GM12878 (cell line): Measurements from ENCODE around the gene FTO. TPM values are rescaled to one million over a fixed set of nuclear protein-coding genes. Genes with fewer than 3 reads are reported as not detected.

Experiments used
- ATAC-seq: fragments of 200-7000 bp; cut with Tn5 transposase; 3 replicates; pipeline ENCODE4 v1.9.1; 2020; ENCODE audit warnings: mild to moderate bottlenecking, moderate library complexity
- BruUV-seq: library from RNA; stranded (reverse); fragments of 400-500 nt; replicated peaks from 2 replicates; lab custom pipeline; 2021; lab: Mats Ljungman, UMichigan
- CTCF ChIA-PET: fragments of 300-600 bp; sonication (Branson Sonifier 250); formaldehyde crosslinking; extraction: SDS; loops from one replicate; lab custom pipeline; 2021; ENCODE audit warnings: inconsistent platforms; lab: Yijun Ruan, JAX
- POLR2A ChIA-PET: fragments of 350-600 bp; formaldehyde crosslinking; extraction: SDS; loops from one replicate; lab custom pipeline; 2021; ENCODE audit warnings: inconsistent platforms; lab: Charles Lee
- RAD21 ChIA-PET: fragments of 300-600 bp; sonication (Branson Sonifier 250); formaldehyde crosslinking; loops from one replicate; lab custom pipeline; 2023; ENCODE audit warnings: antibody characterized with exemption; ENCODE audit not compliant: unreplicated experiment; lab: Charles Lee
- SMC1A ChIA-PET: fragments of 300-600 bp; sonication (Branson Sonifier 250); formaldehyde crosslinking; loops from one replicate; lab custom pipeline; 2023; ENCODE audit not compliant: unreplicated experiment, uncharacterized antibody; lab: Charles Lee
- DNase-seq: peaks from one replicate; pipeline ENCODE4 v3.0.0-alpha.2; 2011; ENCODE audit warnings: low read depth, low spot score
- FAIRE-seq: peaks from 3 replicates; lab custom pipeline; 2011; peaks lifted over from hg19 to GRCh38; lab: Jason Lieb, UNC
- H2AFZ ChIP-seq: 2 replicates; pipeline ENCODE4 v1.6.0; 2011; ENCODE audit warnings: low read depth, low read length, control low read depth; ENCODE audit not compliant: control insufficient read depth
- H3K27ac ChIP-seq: 2 replicates; pipeline ENCODE4 v1.5.1; 2011; ENCODE audit warnings: control low read depth; ENCODE audit not compliant: control insufficient read depth, insufficient read depth
- H3K27me3 ChIP-seq, 2 experiments: replicated peaks in 1 of 2; 2 replicates each; pipeline versions ENCODE4 v1.6.0 to v1.6.1; 2011; ENCODE audit warnings: low read length in 1 of 2; ENCODE audit not compliant: control insufficient read depth in 2 of 2, insufficient read depth in 2 of 2
- H3K36me3 ChIP-seq, 2 experiments: 2 replicates each; pipeline ENCODE4 v1.5.1; 2011; ENCODE audit warnings: low read length in 1 of 2; ENCODE audit not compliant: control insufficient read depth in 2 of 2, insufficient read depth in 2 of 2
- H3K4me1 ChIP-seq: 2 replicates; pipeline ENCODE4 v1.6.1; 2011; ENCODE audit warnings: mild to moderate bottlenecking, low read length, moderate library complexity, mixed read lengths; ENCODE audit not compliant: control insufficient read depth, insufficient read depth
- H3K4me2 ChIP-seq: 2 replicates; pipeline ENCODE4 v1.6.0; 2011; ENCODE audit warnings: control low read depth; ENCODE audit not compliant: control insufficient read depth, insufficient read depth
- H3K4me3 ChIP-seq: fragments of 200-600 bp; sonication (generic); 2 replicates; pipeline ENCODE4 v1.5.1; 2016
- H3K79me2 ChIP-seq: 2 replicates; pipeline ENCODE4 v1.6.0; 2011; ENCODE audit warnings: low read length; ENCODE audit not compliant: control insufficient read depth, insufficient read depth
- H3K9ac ChIP-seq: 2 replicates; pipeline ENCODE4 v1.8.0; 2011; ENCODE audit warnings: low read length, control low read depth, mixed read lengths; ENCODE audit not compliant: control insufficient read depth, insufficient read depth
- H3K9me3 ChIP-seq: replicated peaks from 3 replicates; pipeline ENCODE4 v1.5.1; 2011; ENCODE audit warnings: mild to moderate bottlenecking, low read length; ENCODE audit not compliant: control insufficient read depth, insufficient read depth
- H4K20me1 ChIP-seq: 2 replicates; pipeline ENCODE4 v1.6.0; 2011; ENCODE audit not compliant: control insufficient read depth, insufficient read depth
- CREB1 ChIP-seq: IDR thresholded peaks from 2 replicates; pipeline ENCODE4 v1.6.1; 2012; ENCODE audit warnings: low read depth, mild to moderate bottlenecking, inconsistent platforms
- IKZF2 ChIP-seq, 2 experiments: fragments of 450-650 bp; IDR thresholded peaks; 2 replicates each; pipeline ENCODE4 v1.6.1; 2017; ENCODE audit warnings: mild to moderate bottlenecking in 2 of 2, moderate library complexity in 2 of 2
- NFYA ChIP-seq: IDR thresholded peaks from 2 replicates; pipeline ENCODE4 v1.6.1; 2011; ENCODE audit warnings: low read depth, mild to moderate bottlenecking, low read length, improper control_type of control experiment, borderline replicate concordance
- RBBP5 ChIP-seq: fragments of 200-600 bp; sonication (generic); conservative IDR thresholded peaks from 2 replicates; pipeline ENCODE4 v1.6.1; 2016
- SMAD1 ChIP-seq: fragments of 450-650 bp; IDR thresholded peaks from 2 replicates; pipeline ENCODE4 v1.6.1; 2018; ENCODE audit warnings: mild to moderate bottlenecking, low read depth; ENCODE audit not compliant: partially characterized antibody
- ZNF687 ChIP-seq: fragments of 450-650 bp; IDR thresholded peaks from 2 replicates; pipeline ENCODE4 v1.6.1; 2017; ENCODE audit warnings: mild to moderate bottlenecking, moderate library complexity
- WGBS: methylation state at CpG from one replicate; pipeline ENCODE4 v1.1.6; 2016; ENCODE audit warnings: low lambda C conversion rate; ENCODE audit not compliant: insufficient replicate concordance, insufficient coverage; ENCODE audit errors: missing lambda C conversion rate; 5-methylcytosine and 5-hydroxymethylcytosine counted together
- in situ Hi-C: fragments of 300-500 bp; cut with MboI; formaldehyde crosslinking; loops from 9 replicates; pipeline ENCODE4 v1.14.3; 2018; ENCODE audit warnings: mixed read lengths
- intact Hi-C: fragments of 100-400 bp; cut with micrococcal nuclease; formaldehyde crosslinking; loops from one replicate; pipeline ENCODE4 v1.14.2; 2022; ENCODE audit not compliant: unreplicated experiment
- polyA plus RNA-seq, 11 experiments: library from polyadenylated mRNA; depleted of rRNA in 4 of 11; unstranded in 6 of 11; stranded (reverse) in 5 of 11; fragments of >200 nt; fragmentation: Nextera tagmentation in 4 of 11; fragmentation: Illumina TruSeq in 1 of 11; extraction: Ambion mirVana in 4 of 11; extraction: Trizol in 1 of 11; gene quantifications; 1 replicate in 1 of 11; 2 replicates in 10 of 11; pipeline versions ENCODE4 v1.2.1 to v1.2.3, GENCODE V29; 2011 to 2016; ENCODE audit warnings: inconsistent platforms in 2 of 11, missing spikeins in 2 of 11, low read depth in 1 of 11
- total RNA-seq, 4 experiments: library from RNA; depleted of rRNA in 3 of 4; stranded (reverse); fragments of >200 nt in 3 of 4; fragmentation: Illumina TruSeq in 1 of 4; extraction: Trizol in 1 of 4; gene quantifications; 2 replicates each; pipeline versions ENCODE4 v1.2.1 to v1.2.3, GENCODE V29; 2013 to 2021

FTO gene
- total and polyA plus RNA-seq, 10 of the 15 experiments (the other 5 are each of a cell fraction or from before 2014, with no cell fraction given), result 20.1 to 55.0 (median 47.0) TPM

GRCh38 chr16:53893731-53894435 lies 189.9 kb downstream of the FTO start:
- SMC1A ChIA-PET, result no interaction called here
- Histone ChIP-seq H3K27ac (no peak overlapping the region), H4K20me1 (no peaks in the 10 kb centered on the region), H3K27me3 (no peaks in the 10 kb centered on the region), H3K79me2 (no peaks in the 10 kb centered on the region), H3K9me3 (no peaks in the 10 kb centered on the region), H2AFZ (no peak overlapping the region), H3K36me3 (no peaks in the 10 kb centered on the region), H3K4me3 (no peak overlapping the region), H3K4me1 (no peaks in the 10 kb centered on the region), H3K9ac (no peak overlapping the region), H3K4me2 (no peak overlapping the region)
- DNase-seq (no peak), FAIRE-seq (no peak), ATAC-seq (no peak)
- RAD21 ChIA-PET, result interaction anchor here (1.0 kb wide), 1 partner anchor 122 kb away, joined by 4 read pairs; no protein-coding TSS in a partner anchor
- BruUV-seq, result no TSS peak
- in situ Hi-C loops (no loop called here), intact Hi-C loops (loop anchor here (5.0 to 10.0 kb wide), 2 partner anchors 122 to 339 kb away; no protein-coding TSS in a partner anchor)
- CTCF ChIA-PET, result interaction anchor here (0.8 to 1.9 kb wide), 5 partner anchors 9 to 344 kb away, joined by 3 to 6 read pairs (median 4); no protein-coding TSS in a partner anchor
- 85% methylated on average over 5 of the region's 5 CpGs for WGBS
- no peak for TF ChIP-seq ZNF687
- TF ChIP-seq NFYA, result no peak
- TF ChIP-seq CREB1, result no peak
- TF ChIP-seq IKZF2 (IDR thresholded peaks at IDR 0.05), result no peak
- no peak for TF ChIP-seq RBBP5
- TF ChIP-seq SMAD1, result no peak
- POLR2A ChIA-PET, result no interaction called here
